GM12891 (cell line): ENCODE measurements around the gene MOB3B.

Experiments
- DNase-seq: peaks from one replicate; pipeline ENCODE4 v3.0.0; 2011; ENCODE audit warnings: low spot score; ENCODE audit not compliant: insufficient read length
- FAIRE-seq: peaks from 2 replicates; lab custom pipeline; 2011; peaks lifted over from hg19 to GRCh38; lab: Jason Lieb, UNC
- PAX5 ChIP-seq: IDR thresholded peaks from 2 replicates; pipeline ENCODE4 v1.6.1; 2011; ENCODE audit warnings: low read length, moderate library complexity, mild to moderate bottlenecking; ENCODE audit not compliant: insufficient read depth, severe bottlenecking
- POLR2A ChIP-seq: IDR thresholded peaks from 2 replicates; pipeline ENCODE4 v1.6.1; 2011; ENCODE audit warnings: low read depth, low read length, control low read depth
- POLR2AphosphoS5 ChIP-seq: IDR thresholded peaks from 2 replicates; pipeline ENCODE4 v1.6.1; 2011; ENCODE audit warnings: low read depth, low read length, control low read depth
- POU2F2 ChIP-seq: IDR thresholded peaks from 2 replicates; pipeline ENCODE4 v1.6.1; 2011; ENCODE audit warnings: low read depth, mild to moderate bottlenecking, control low read depth, low read length, moderate library complexity
- SPI1 ChIP-seq: IDR thresholded peaks from 2 replicates; pipeline ENCODE4 v1.6.1; 2011; ENCODE audit warnings: low read depth, low read length, control low read depth
- TAF1 ChIP-seq: IDR thresholded peaks from 2 replicates; pipeline ENCODE4 v1.6.1; 2011; ENCODE audit warnings: low read depth, low read length, control low read depth

Gene MOB3B

DNA sequence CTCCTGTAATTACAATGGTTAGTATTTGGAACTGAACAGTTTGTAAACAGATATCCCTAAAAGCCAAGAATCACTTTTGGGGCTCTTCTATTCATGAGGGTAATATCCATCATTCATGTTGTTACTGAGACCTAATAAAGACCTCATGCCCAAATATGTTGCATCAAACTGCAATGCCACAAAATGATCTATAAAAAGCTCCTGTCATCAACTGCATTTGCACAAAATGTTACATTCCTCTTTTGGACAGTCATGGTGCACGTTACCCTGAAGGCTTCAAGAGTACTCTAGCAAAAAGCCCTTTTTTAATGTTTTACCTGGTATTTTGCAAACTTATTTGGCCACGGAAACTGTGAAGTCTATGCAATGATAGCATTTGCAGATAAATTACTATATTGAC, 218.4 kb downstream of the MOB3B start:
- TF ChIP-seq POU2F2: no peak
- DNase-seq (no peak), FAIRE-seq (no peak)

GRCh38 chr9:27310582-27310981, 219.0 kb downstream of the MOB3B start:
- TF ChIP-seq PAX5: no peak
- TF ChIP-seq POLR2A: no peak
- no peak for TF ChIP-seq POLR2AphosphoS5
- no peak for TF ChIP-seq SPI1
- no peak for TF ChIP-seq TAF1
- no peak for TF ChIP-seq POU2F2
- FAIRE-seq (no peak), DNase-seq (no peak)

GRCh38 chr9:27308691-27309390, 220.8 kb downstream of the MOB3B start:
- no peak for FAIRE-seq
- DNase-seq: no peak
- TF ChIP-seq SPI1 (no peak), POLR2AphosphoS5 (no peak), PAX5 (no peak), TAF1 (no peak), POU2F2 (no peak), POLR2A (no peak)

GRCh38 chr9:27304521-27304920, 225.1 kb downstream of the MOB3B start:
- DNase-seq (no peak), FAIRE-seq (no peak)

GRCh38 chr9:27303219-27303618, 226.4 kb downstream of the MOB3B start:
- FAIRE-seq: no peak
- TF ChIP-seq PAX5 (no peak), SPI1 (no peak), POLR2A (no peak), POLR2AphosphoS5 (no peak), TAF1 (no peak), POU2F2 (no peak)
- DNase-seq: no peak

More at GRCh38 chr9:27304521-27304920, 225.1 kb downstream of the MOB3B start:
- TF ChIP-seq POU2F2 (no peak), TAF1 (no peak)

DNA sequence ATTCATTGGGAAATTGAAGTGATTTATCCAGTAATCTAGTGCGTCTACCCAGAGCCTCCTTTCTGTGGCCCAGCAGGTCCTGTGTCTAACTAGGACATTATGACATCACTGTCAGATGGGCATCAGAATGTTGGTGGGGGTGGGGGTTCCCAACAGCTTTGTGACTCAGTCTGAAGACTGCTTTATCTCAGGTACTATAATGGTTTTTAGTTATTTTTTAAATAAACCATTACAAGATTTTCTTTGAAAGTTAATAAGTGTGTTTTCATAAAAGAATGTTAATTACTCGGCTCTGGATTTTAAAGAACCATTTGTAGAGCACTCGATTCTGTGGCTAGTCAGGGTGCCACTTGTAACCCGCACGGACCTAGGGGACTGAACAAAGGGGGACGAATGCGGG, 232.6 kb downstream of the MOB3B start, which contains the start of gene EQTN:
Gene EQTN, minus strand, starts transcription at position 101 of the 400 bp plus-strand sequence. Its CDS starts 95 bp downstream, at position 6.
- DNase-seq (no peak), FAIRE-seq (no peak)
- no peak for TF ChIP-seq POLR2A
- no peak for TF ChIP-seq SPI1
- TF ChIP-seq PAX5: no peak
- TF ChIP-seq POLR2AphosphoS5: no peak
- no peak for TF ChIP-seq POU2F2
- no peak for TF ChIP-seq TAF1

GRCh38 chr9:27293996-27294395, 235.6 kb downstream of the MOB3B start:
- TF ChIP-seq TAF1: no peak
- TF ChIP-seq POU2F2: no peak
- no peak for TF ChIP-seq SPI1
- no peak for TF ChIP-seq POLR2AphosphoS5
- no peak for TF ChIP-seq PAX5
- no peak for TF ChIP-seq POLR2A
- FAIRE-seq (no peak), DNase-seq (no peak)

GRCh38 chr9:27292659-27293405, 236.8 kb downstream of the MOB3B start:
- TF ChIP-seq SPI1: no peak
- TF ChIP-seq PAX5: no peak
- no peak for TF ChIP-seq POU2F2
- TF ChIP-seq POLR2A: no peak
- no peak for TF ChIP-seq POLR2AphosphoS5
- no peak for TF ChIP-seq TAF1
- FAIRE-seq: no peak
- no peak for DNase-seq

- FAIRE-seq (no peak), DNase-seq (no peak)
- TF ChIP-seq TAF1 (no peak), POLR2AphosphoS5 (no peak)
Observed at GRCh38 chr9:27291292-27291691, 238.3 kb downstream of the MOB3B start.

- no peak for TF ChIP-seq POU2F2
- no peak for TF ChIP-seq TAF1
- TF ChIP-seq PAX5: no peak
- TF ChIP-seq POLR2A: no peak
- no peak for TF ChIP-seq POLR2AphosphoS5
- no peak for TF ChIP-seq SPI1
- FAIRE-seq (no peak), DNase-seq (no peak)
Observed at GRCh38 chr9:27282269-27282668, 247.3 kb downstream of the MOB3B start.
